Spleen (tissue), 11 donors: ENCODE data around the gene REXO1. TPM values are rescaled to one million over a fixed set of nuclear protein-coding genes. Genes with fewer than 3 reads are reported as not detected.

Source experiments
- DNase-seq: peaks from one replicate; pipeline ENCODE4 v3.0.0-alpha.2; 2020
- H3K27ac ChIP-seq, 8 donors: fragments of 200-600 bp; sonication (generic) in 7 of 8; 1 replicate in 4 of 8; 2 replicates in 4 of 8; pipeline versions ENCODE4 v1.5.0 to v1.8.0; 2016 to 2021; ENCODE audit warnings: inconsistent platforms in 4 of 8, mild to moderate bottlenecking in 4 of 8, moderate library complexity in 1 of 8
- H3K27me3 ChIP-seq, 7 donors: fragments of 200-600 bp; sonication (generic) in 6 of 7; replicated peaks in 1 of 7; 1 replicate in 4 of 7; 2 replicates in 3 of 7; pipeline versions ENCODE4 v1.5.0 to v1.8.0; 2016 to 2021; ENCODE audit warnings: inconsistent platforms in 3 of 7, mild to moderate bottlenecking in 1 of 7
- H3K36me3 ChIP-seq, 6 donors: fragments of 200-600 bp; sonication (generic) in 5 of 6; 1 replicate in 4 of 6; 2 replicates in 2 of 6; pipeline versions ENCODE4 v1.5.0 to v1.8.0; 2016 to 2021; ENCODE audit warnings: inconsistent platforms in 2 of 6
- H3K4me1 ChIP-seq, 6 donors: fragments of 200-600 bp; sonication (generic) in 5 of 6; 1 replicate in 3 of 6; 2 replicates in 3 of 6; pipeline versions ENCODE4 v1.5.0 to v1.8.0; 2016 to 2021; ENCODE audit warnings: inconsistent platforms in 3 of 6
- H3K4me3 ChIP-seq, 8 donors: fragments of 200-600 bp; sonication (generic) in 7 of 8; 1 replicate in 4 of 8; 2 replicates in 4 of 8; pipeline versions ENCODE4 v1.5.0 to v1.8.0; 2016 to 2021; ENCODE audit warnings: inconsistent platforms in 4 of 8, mild to moderate bottlenecking in 4 of 8, moderate library complexity in 2 of 8
- H3K9me3 ChIP-seq, 8 donors: fragments of 200-600 bp; sonication (generic) in 7 of 8; 1 replicate in 4 of 8; 2 replicates in 4 of 8; pipeline versions ENCODE4 v1.5.0 to v1.8.0; 2016 to 2021; ENCODE audit warnings: inconsistent platforms in 4 of 8
- CTCF ChIP-seq, 11 experiments: fragments of 200-600 bp in 7 of 11; fragments of 450-650 bp in 4 of 11; sonication (generic) in 4 of 11; IDR thresholded peaks in 8 of 11; conservative IDR thresholded peaks in 3 of 11; 1 replicate in 7 of 11; 2 replicates in 4 of 11; pipeline versions ENCODE4 v1.4.0 to v1.8.0; 2016 to 2021; ENCODE audit warnings: antibody characterized with exemption in 11 of 11, inconsistent platforms in 4 of 11, mild to moderate bottlenecking in 1 of 11
- POLR2A ChIP-seq, 3 donors: fragments of 450-650 bp; IDR thresholded peaks; one replicate each; pipeline ENCODE4 v1.5.1; 2017; ENCODE audit warnings: antibody characterized with exemption in 3 of 3, mild to moderate bottlenecking in 1 of 3
- POLR2AphosphoS5 ChIP-seq, 3 donors: sonication (generic); formaldehyde crosslinking; IDR thresholded peaks; one replicate each; pipeline ENCODE4 v1.5.1; 2017; ENCODE audit warnings: antibody characterized with exemption in 3 of 3
- WGBS, 5 donors: extraction: QIAGEN DNeasy Blood & Tissue Kit in 3 of 5; methylation state at CpG; one replicate each; pipeline versions ENCODE4 v1.1.5 to v1.1.7; 2013 to 2018; 5-methylcytosine and 5-hydroxymethylcytosine counted together
- intact Hi-C: fragments of 100-400 bp; cut with DNase I; formaldehyde crosslinking; loops from one replicate; pipeline ENCODE4 v1.15.0; 2023; ENCODE audit warnings: low total_unique reads
- polyA plus RNA-seq, 3 donors: library from polyadenylated mRNA; stranded (reverse); fragments of 200-250 nt; gene quantifications; one replicate each; pipeline ENCODE4 v1.2.1, GENCODE V29; 2013
- total RNA-seq, 7 donors: library from RNA; depleted of rRNA in 3 of 7; stranded (reverse); fragments of >200 nt in 3 of 7; fragmentation: NEBNext Ultra II Directional in 4 of 7; extraction: Animal tissue kit (Norgen Biotek cat#: 25700) in 4 of 7; gene quantifications; one replicate each; pipeline versions ENCODE4 v1.1.0 to v1.2.1, GENCODE V29; 2016 to 2021
- donor health status: healthy with polysubstance abuse.
- donor health status: DM: no; HTN: no; CAD: no; lungs with moderate emphysema.
- donor health status: DM: no; HTN: no; CAD: no.
- donor health status: Bipolar disorder and iron deficiency.
- donor health status: healthy.
- donor health status: DM: no; HTN: no; CAD: no.
- donor health status: DM: yes; HTN: yes; CAD: no.

The REXO1 gene
- total and polyA plus RNA-seq, 10 donors, result 13.4 to 88.1 (median 50.6) TPM

- no peak for DNase-seq
- H3K27ac ChIP-seq, result peak overlapping the region in 5 of 8 donors; percentile 20 to 100 (median 99)
- no peaks in the 10 kb centered on the region for H3K9me3 ChIP-seq
- H3K4me1 ChIP-seq, result peaks cover 48 to 100% (median 93%) of the 10 kb centered on the region in 6 donors
- peaks cover 0 to 66% (median 1%) of the 10 kb centered on the region in 6 donors for H3K36me3 ChIP-seq
- H3K27me3 ChIP-seq, result no peaks in the 10 kb centered on the region
- H3K4me3 ChIP-seq, result peak overlapping the region in 1 of 8 donors; percentile 35
- 73 to 81% (median 76%) methylated on average over 11 of the region's 11 CpGs; no CpG with 5 or more reads in 1 of the 5 donors for WGBS, 5 donors
- intact Hi-C loops, result no loop called here
- no peak for TF ChIP-seq POLR2A (IDR thresholded peaks at IDR 0.05)
- TF ChIP-seq CTCF (IDR thresholded peaks at IDR 0.05 in 8 of 11, conservative IDR thresholded peaks at IDR 0.05 in 3 of 11), result no peak
- no peak for TF ChIP-seq POLR2AphosphoS5 (IDR thresholded peaks at IDR 0.05)
These were observed 11.1 kb downstream of the REXO1 start for GRCh38 chr19:1837222-1837565.

DNA sequence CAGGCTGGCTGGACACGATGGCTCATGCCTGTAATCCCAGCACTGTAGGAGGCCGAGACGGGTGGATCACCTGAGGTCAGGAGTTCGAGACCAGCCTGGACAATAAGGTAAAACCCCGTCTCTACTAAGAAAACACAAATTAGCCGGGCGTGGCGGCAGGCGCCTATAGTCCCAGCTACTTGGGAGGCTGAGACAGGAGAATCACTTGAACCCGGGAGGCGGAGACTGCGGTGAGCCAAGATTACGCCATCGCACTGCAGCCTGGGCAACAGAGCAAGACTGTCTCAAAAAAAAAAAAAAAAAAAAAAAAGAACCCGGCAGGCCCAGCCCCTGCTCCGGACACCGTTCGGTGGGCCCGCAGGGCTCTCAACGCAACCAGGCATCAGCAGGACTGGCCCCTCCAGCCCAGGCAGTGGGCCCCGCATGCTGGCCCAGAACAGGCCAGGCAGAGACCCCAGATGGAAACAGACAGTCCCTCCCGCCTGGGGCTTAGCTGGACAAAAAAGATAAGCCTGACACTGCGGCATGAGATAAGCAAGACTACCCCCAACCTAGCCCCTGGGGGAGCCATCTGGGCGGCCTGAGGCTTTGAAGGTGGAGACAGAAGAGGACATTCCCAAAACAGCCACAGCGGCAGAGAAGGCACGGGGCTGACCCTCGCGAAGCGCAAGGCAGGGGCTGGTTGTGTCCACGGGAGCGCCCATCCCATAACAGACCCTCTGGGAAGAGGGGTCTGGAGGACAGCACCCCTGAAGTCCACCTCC, 11.6 kb downstream of the REXO1 start:
- Histone ChIP-seq H3K27ac (peak overlapping the region in 5 of 8 donors; percentile 79 to 100 (median 99)), H3K4me1 (peaks cover 46 to 100% (median 91%) of the 10 kb centered on the region in 6 donors), H3K4me3 (no peak overlapping the region), H3K9me3 (no peaks in the 10 kb centered on the region), H3K36me3 (peaks cover 0 to 69% (median 2%) of the 10 kb centered on the region in 6 donors), H3K27me3 (no peaks in the 10 kb centered on the region)
- no peak for DNase-seq
- WGBS, 5 donors, result 84 to 94% (median 91%) methylated on average over 27 to 31 of the region's 31 CpGs
- intact Hi-C loops, result no loop called here
- no peak for TF ChIP-seq POLR2A (IDR thresholded peaks at IDR 0.05)
- TF ChIP-seq POLR2AphosphoS5 (IDR thresholded peaks at IDR 0.05), result no peak
- no peak for TF ChIP-seq CTCF (IDR thresholded peaks at IDR 0.05 in 8 of 11, conservative IDR thresholded peaks at IDR 0.05 in 3 of 11)

DNA sequence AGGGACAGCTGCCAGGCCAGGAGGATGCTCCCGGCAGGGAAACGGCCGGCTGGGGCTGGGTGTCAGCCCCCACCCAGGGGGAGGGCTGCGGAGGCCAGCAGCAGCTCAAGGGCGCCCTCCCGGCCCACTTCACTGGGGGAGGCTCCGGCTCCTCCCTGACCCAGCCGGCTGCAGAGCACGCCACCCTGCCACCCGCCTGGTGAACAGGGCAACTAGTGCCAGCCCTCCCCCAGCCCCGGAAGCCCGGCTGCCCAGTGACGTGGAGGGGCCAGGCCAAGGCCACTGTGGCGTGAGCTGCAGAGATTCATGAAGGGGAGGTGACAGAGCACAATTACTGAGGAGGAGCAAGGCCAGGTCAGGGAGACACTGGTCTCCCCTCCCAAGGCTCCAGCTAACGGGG, 14.7 kb downstream of the REXO1 start:
- H3K27me3 ChIP-seq, result no peaks in the 10 kb centered on the region
- peak; percentile 88 for DNase-seq
- TF ChIP-seq POLR2AphosphoS5 (IDR thresholded peaks at IDR 0.05), result peak; percentile 82 to 93 (median 91)
- TF ChIP-seq POLR2A (IDR thresholded peaks at IDR 0.05), result no peak
- H3K36me3 ChIP-seq, result peaks cover 0 to 80% (median 13%) of the 10 kb centered on the region in 6 donors
- peaks cover 25 to 97% (median 67%) of the 10 kb centered on the region in 6 donors for H3K4me1 ChIP-seq
- H3K4me3 ChIP-seq, result peak overlapping the region in 1 of 8 donors; percentile 28
- no peaks in the 10 kb centered on the region for H3K9me3 ChIP-seq
- 55 to 78% (median 66%) methylated on average over 3 to 15 of the region's 15 CpGs for WGBS, 5 donors
- H3K27ac ChIP-seq, result peak overlapping the region; percentile 55 to 100 (median 79)
- intact Hi-C loops, result no loop called here

- 89 to 93% (median 90%) methylated on average over 24 to 26 of the region's 26 CpGs for WGBS, 5 donors
- no peak for DNase-seq
- Histone ChIP-seq H3K4me1 (peaks cover 19 to 97% (median 60%) of the 10 kb centered on the region in 6 donors), H3K27ac (peak overlapping the region in 7 of 8 donors; percentile 13 to 100 (median 79)), H3K36me3 (peaks cover 0 to 84% (median 26%) of the 10 kb centered on the region in 6 donors), H3K9me3 (no peaks in the 10 kb centered on the region), H3K27me3 (no peaks in the 10 kb centered on the region), H3K4me3 (no peak overlapping the region)
- TF ChIP-seq POLR2A (IDR thresholded peaks at IDR 0.05) (no peak), CTCF (IDR thresholded peaks at IDR 0.05 in 8 of 11, conservative IDR thresholded peaks at IDR 0.05 in 3 of 11) (no peak), POLR2AphosphoS5 (IDR thresholded peaks at IDR 0.05) (peak in 2 of 3 donors; percentile 11 to 42)
- intact Hi-C loops, result no loop called here
These were observed 16.1 kb downstream of the REXO1 start for GRCh38 chr19:1832046-1832663.
